WTC11 (cell line): ENCODE measurements around the gene FAM53B. TPM values are rescaled to one million over a fixed set of nuclear protein-coding genes. Genes with fewer than 3 reads are reported as not detected.

Experiments used
- ATAC-seq: fragments of 200-7000 bp; cut with Tn5 transposase; 2 replicates; pipeline ENCODE4 v1.10.0; 2021; ENCODE audit warnings: mild to moderate bottlenecking, moderate library complexity
- CTCF ChIA-PET: fragments of 300-600 bp; sonication (Branson Sonifier 250); formaldehyde crosslinking; loops from one replicate; lab custom pipeline; 2021; ENCODE audit warnings: antibody characterized with exemption; lab: Charles Lee
- POLR2A ChIA-PET: fragments of 350-600 bp; sonication (Branson Sonifier 250); formaldehyde crosslinking; loops from one replicate; lab custom pipeline; 2021; ENCODE audit warnings: antibody characterized with exemption; lab: Charles Lee
- DNase-seq: peaks from one replicate; pipeline ENCODE4 v3.0.0; 2021; ENCODE audit warnings: low spot score
- H3K27ac Mint-ChIP-seq: 2 replicates; pipeline ENCODE4 v1.8.0; 2021; ENCODE audit warnings: mixed read lengths
- H3K27me3 Mint-ChIP-seq: 2 replicates; pipeline ENCODE4 v1.8.0; 2021; ENCODE audit warnings: low read depth, mild to moderate bottlenecking, moderate library complexity, mixed read lengths
- H3K36me3 Mint-ChIP-seq: 2 replicates; pipeline ENCODE4 v1.8.0; 2021; ENCODE audit warnings: mixed read lengths
- H3K4me1 Mint-ChIP-seq: 2 replicates; pipeline ENCODE4 v1.8.0; 2022; ENCODE audit warnings: mixed read lengths
- H3K4me3 Mint-ChIP-seq: 2 replicates; pipeline ENCODE4 v1.8.0; 2021; ENCODE audit warnings: mild to moderate bottlenecking, moderate library complexity, mixed read lengths
- H3K9me3 Mint-ChIP-seq: 2 replicates; pipeline ENCODE4 v1.8.0; 2021; ENCODE audit warnings: mixed read lengths
- ARID4B ChIP-seq: sonication (generic); formaldehyde crosslinking; IDR thresholded peaks from 2 replicates; pipeline ENCODE4 v1.8.0; 2023; ENCODE audit warnings: missing genetic modification reagents, mild to moderate bottlenecking, borderline replicate concordance
- ATF2 ChIP-seq: sonication (generic); formaldehyde crosslinking; IDR thresholded peaks from 2 replicates; pipeline ENCODE4 v1.8.1; 2022; ENCODE audit warnings: low read depth, missing genetic modification reagents, borderline replicate concordance
- ATF6 ChIP-seq: sonication (generic); formaldehyde crosslinking; IDR thresholded peaks from 2 replicates; pipeline ENCODE4 v1.8.1; 2023; ENCODE audit warnings: mild to moderate bottlenecking, missing genetic modification reagents
- GABPB1 ChIP-seq: sonication (generic); formaldehyde crosslinking; IDR thresholded peaks from 2 replicates; pipeline ENCODE4 v1.8.1; 2023; ENCODE audit warnings: mild to moderate bottlenecking, missing genetic modification reagents
- IRF2 ChIP-seq: sonication (generic); formaldehyde crosslinking; IDR thresholded peaks from 2 replicates; pipeline ENCODE4 v1.8.0; 2022; ENCODE audit warnings: low read depth, missing genetic modification reagents, borderline replicate concordance
- MAX ChIP-seq: sonication (generic); formaldehyde crosslinking; IDR thresholded peaks from 2 replicates; pipeline ENCODE4 v1.8.0; 2022; ENCODE audit warnings: mild to moderate bottlenecking, missing genetic modification reagents
- NR1H2 ChIP-seq: sonication (generic); formaldehyde crosslinking; IDR thresholded peaks from 2 replicates; pipeline ENCODE4 v1.9.0; 2021; ENCODE audit warnings: mild to moderate bottlenecking, moderate library complexity, missing genetic modification reagents
- NR2C2 ChIP-seq: sonication (generic); formaldehyde crosslinking; IDR thresholded peaks from 2 replicates; pipeline ENCODE4 v1.8.0; 2022; ENCODE audit warnings: mild to moderate bottlenecking, missing genetic modification reagents
- OVOL2 ChIP-seq: fragments of 250-450 bp; sonication (Bioruptor Pico); IDR thresholded peaks from 2 replicates; pipeline ENCODE4 v1.9.0; 2021; ENCODE audit warnings: mild to moderate bottlenecking, borderline replicate concordance
- PRDM15 ChIP-seq: sonication (generic); formaldehyde crosslinking; IDR thresholded peaks from 2 replicates; pipeline ENCODE4 v1.8.0; 2022; ENCODE audit warnings: missing genetic modification reagents
- STAT6 ChIP-seq: sonication (generic); formaldehyde crosslinking; conservative IDR thresholded peaks from 2 replicates; pipeline ENCODE4 v1.8.1; 2023; ENCODE audit warnings: mild to moderate bottlenecking, low read depth, missing genetic modification reagents, moderate library complexity
- TP53 ChIP-seq: sonication (generic); formaldehyde crosslinking; IDR thresholded peaks from 2 replicates; pipeline ENCODE4 v1.8.1; 2023; ENCODE audit warnings: mild to moderate bottlenecking, missing genetic modification reagents
- ZBTB21 ChIP-seq: sonication (generic); formaldehyde crosslinking; IDR thresholded peaks from 2 replicates; pipeline ENCODE4 v1.8.1; 2023; ENCODE audit warnings: mild to moderate bottlenecking, missing genetic modification reagents, borderline replicate concordance
- ZNF232 ChIP-seq: sonication (generic); formaldehyde crosslinking; IDR thresholded peaks from 2 replicates; pipeline ENCODE4 v1.8.0; 2022; ENCODE audit warnings: mild to moderate bottlenecking, missing genetic modification reagents
- ZNF263 ChIP-seq: sonication (generic); formaldehyde crosslinking; IDR thresholded peaks from 2 replicates; pipeline ENCODE4 v1.8.1; 2022; ENCODE audit warnings: low read depth, mild to moderate bottlenecking, moderate library complexity, missing genetic modification reagents
- ZNF396 ChIP-seq: fragments of 250-450 bp; sonication (Bioruptor Pico); IDR thresholded peaks from 2 replicates; pipeline ENCODE4 v1.8.0; 2021; ENCODE audit warnings: mild to moderate bottlenecking, moderate library complexity, borderline replicate concordance
- ZNF425 ChIP-seq: fragments of 250-450 bp; sonication (Bioruptor Pico); conservative IDR thresholded peaks from 2 replicates; pipeline ENCODE4 v1.9.0; 2021; ENCODE audit warnings: mild to moderate bottlenecking
- ZNF512 ChIP-seq: sonication (generic); formaldehyde crosslinking; IDR thresholded peaks from 2 replicates; pipeline ENCODE4 v1.8.1; 2022; ENCODE audit warnings: missing genetic modification reagents, borderline replicate concordance
- total RNA-seq: library from RNA; stranded (reverse); gene quantifications from 3 replicates; pipeline ENCODE4 v1.2.3, GENCODE V29; 2021

The FAM53B gene
- total RNA-seq, 1 experiment from 2014 or later = 21.3 TPM

- no peak for TF ChIP-seq ZNF263 (CRISPR knock-in tag)
- no peak for TF ChIP-seq IRF2
- TF ChIP-seq NR1H2 (CRISPR knock-in tag) = no peak
- no peak for TF ChIP-seq ZNF232
- no peak for TF ChIP-seq ARID4B (CRISPR knock-in tag)
- TF ChIP-seq ATF2 (CRISPR knock-in tag) = no peak
- no peak for TF ChIP-seq ZNF425
- no peak for TF ChIP-seq ZNF396 (CRISPR knock-in tag)
- no peak for TF ChIP-seq PRDM15 (CRISPR knock-in tag)
- no peak for TF ChIP-seq GABPB1 (CRISPR knock-in tag)
- no peak for TF ChIP-seq STAT6 (CRISPR knock-in tag)
- no peak for TF ChIP-seq ZNF512
- no peak for TF ChIP-seq ATF6
- TF ChIP-seq OVOL2 = no peak
- no peak for TF ChIP-seq ZBTB21 (CRISPR knock-in tag)
- no peak for TF ChIP-seq NR2C2 (CRISPR knock-in tag)
- TF ChIP-seq TP53 (CRISPR knock-in tag) = no peak
- TF ChIP-seq MAX (CRISPR knock-in tag) = no peak
Measured at GRCh38 chr10:124648131-124648475, 96.1 kb downstream of the FAM53B start.

More at GRCh38 chr10:124648131-124648475, 96.1 kb downstream of the FAM53B start:
- Mint-ChIP-seq H3K4me3 (no peak overlapping the region), H3K4me1 (peaks cover 43% of the 10 kb centered on the region), H3K27me3 (no peaks in the 10 kb centered on the region), H3K36me3 (no peaks in the 10 kb centered on the region), H3K9me3 (no peaks in the 10 kb centered on the region), H3K27ac (0 out of 2 replicates have a peak overlapping the region, but pooled peaks have one; percentile 30)
- ChIA-PET CTCF (interaction anchor here (1.0 to 5.9 kb wide), 6 partner anchors 17 to 93 kb away, joined by 3 to 57 read pairs (median 6); no protein-coding TSS in a partner anchor), POLR2A (interaction anchor here (0.6 to 1.1 kb wide), 2 partner anchors 194 to 957 kb away, joined by 3 read pairs; no protein-coding TSS in a partner anchor)
- ATAC-seq (no peak), DNase-seq (no peak)
